ENCODE results near the gene MAD2L1BP.

DNA sequence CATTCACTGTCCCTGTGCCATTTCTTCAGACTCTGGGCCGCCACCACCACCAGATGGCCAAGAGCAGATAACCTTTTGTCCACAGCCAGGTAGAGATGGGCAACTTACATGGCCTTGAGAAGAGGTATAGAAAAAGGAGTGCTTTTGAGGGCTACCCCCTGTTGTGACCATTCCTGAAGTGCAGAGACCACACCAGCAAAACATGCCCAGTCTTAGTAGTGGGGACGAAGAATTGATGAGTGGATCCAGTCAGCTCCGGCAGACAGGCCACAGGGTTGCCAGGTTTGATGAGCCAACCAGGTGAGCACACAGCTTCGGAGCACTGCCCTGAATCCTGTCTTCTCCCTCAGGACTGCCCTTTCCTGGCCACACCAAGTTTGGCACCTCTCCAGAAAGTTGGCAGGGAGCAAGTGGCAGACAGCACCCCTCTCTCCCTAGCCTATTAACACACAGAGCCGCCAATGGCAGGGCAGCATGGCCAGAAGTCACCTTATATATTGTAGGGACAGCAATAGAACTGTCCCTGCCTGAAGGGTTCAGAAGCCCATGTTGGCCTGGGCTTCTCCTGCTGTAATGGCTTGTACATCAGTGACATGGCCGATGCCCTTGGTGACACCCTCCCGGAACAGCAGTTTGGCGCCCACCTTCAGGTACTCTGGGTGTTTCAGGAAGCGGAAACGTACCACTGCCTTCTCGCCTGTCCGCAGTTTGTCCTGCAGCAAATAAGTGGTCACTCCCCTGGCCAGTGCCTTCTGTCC, 14.4 kb upstream of the MAD2L1BP start:
- TF ChIP-seq FOS (IDR thresholded peaks at IDR 0.05; ENCODE audit: borderline replicate concordance, insufficient read depth, low read length) (no peak), POLR2AphosphoS5 (IDR thresholded peaks at IDR 0.05; ENCODE audit: insufficient read depth, low read depth, low read length) (no peak)
- TF ChIP-seq, protein P1, sequence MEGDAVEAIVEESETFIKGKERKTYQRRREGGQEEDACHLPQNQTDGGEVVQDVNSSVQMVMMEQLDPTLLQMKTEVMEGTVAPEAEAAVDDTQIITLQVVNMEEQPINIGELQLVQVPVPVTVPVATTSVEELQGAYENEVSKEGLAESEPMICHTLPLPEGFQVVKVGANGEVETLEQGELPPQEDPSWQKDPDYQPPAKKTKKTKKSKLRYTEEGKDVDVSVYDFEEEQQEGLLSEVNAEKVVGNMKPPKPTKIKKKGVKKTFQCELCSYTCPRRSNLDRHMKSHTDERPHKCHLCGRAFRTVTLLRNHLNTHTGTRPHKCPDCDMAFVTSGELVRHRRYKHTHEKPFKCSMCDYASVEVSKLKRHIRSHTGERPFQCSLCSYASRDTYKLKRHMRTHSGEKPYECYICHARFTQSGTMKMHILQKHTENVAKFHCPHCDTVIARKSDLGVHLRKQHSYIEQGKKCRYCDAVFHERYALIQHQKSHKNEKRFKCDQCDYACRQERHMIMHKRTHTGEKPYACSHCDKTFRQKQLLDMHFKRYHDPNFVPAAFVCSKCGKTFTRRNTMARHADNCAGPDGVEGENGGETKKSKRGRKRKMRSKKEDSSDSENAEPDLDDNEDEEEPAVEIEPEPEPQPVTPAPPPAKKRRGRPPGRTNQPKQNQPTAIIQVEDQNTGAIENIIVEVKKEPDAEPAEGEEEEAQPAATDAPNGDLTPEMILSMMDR (IDR thresholded peaks at IDR 0.05; ENCODE audit: extremely low read depth in 1 of 2, insufficient read depth in 1 of 2, low read depth in 1 of 2, low read length in 2 of 2), result no peak
